H1 (cell line): ENCODE data around the gene C1orf185. TPM values are rescaled to one million over a fixed set of nuclear protein-coding genes. Genes with fewer than 3 reads are reported as not detected.

Experiments used
- CTCF ChIA-PET: fragments of 300-600 bp; sonication (Branson Sonifier 250); formaldehyde crosslinking; loops from one replicate; lab custom pipeline; 2021; ENCODE audit not compliant: partially characterized antibody; lab: Charles Lee
- POLR2A ChIA-PET: fragments of 300-600 bp; sonication (Branson Sonifier 250); formaldehyde crosslinking; loops from one replicate; lab custom pipeline; 2021; ENCODE audit warnings: inconsistent platforms; ENCODE audit not compliant: partially characterized antibody; lab: Charles Lee
- DNase-seq, 2 experiments: peaks; one replicate each; pipeline versions ENCODE4 v3.0.0 to v3.0.0-alpha.2; 2010 to 2022; ENCODE audit warnings: low spot score in 2 of 2, low read depth in 1 of 2, mixed read lengths in 1 of 2
- FAIRE-seq: peaks from 2 replicates; lab custom pipeline; 2011; peaks lifted over from hg19 to GRCh38; lab: Jason Lieb, UNC
- H2AFZ ChIP-seq: 2 replicates; pipeline ENCODE4 v1.8.1; 2012; ENCODE audit warnings: low read length, inconsistent platforms
- H2AK5ac ChIP-seq: 2 replicates; pipeline ENCODE4 v1.6.1; 2013; ENCODE audit warnings: low read depth, low read length
- H2BK120ac ChIP-seq: replicated peaks from 2 replicates; pipeline ENCODE3; 2013; ENCODE audit warnings: low read depth, low read length, inconsistent platforms
- H2BK12ac ChIP-seq: 2 replicates; pipeline ENCODE4 v1.6.1; 2013; ENCODE audit warnings: low read depth, low read length
- H2BK15ac ChIP-seq: 2 replicates; pipeline ENCODE4 v1.6.1; 2013; ENCODE audit warnings: low read length
- H2BK20ac ChIP-seq: 2 replicates; pipeline ENCODE4 v1.6.1; 2013; ENCODE audit warnings: low read length
- H2BK5ac ChIP-seq: 2 replicates; pipeline ENCODE4 v1.6.1; 2013; ENCODE audit warnings: low read depth, low read length
- H3K14ac ChIP-seq: 2 replicates; pipeline ENCODE4 v1.6.1; 2013; ENCODE audit warnings: inconsistent platforms; ENCODE audit not compliant: insufficient read length
- H3K18ac ChIP-seq: 2 replicates; pipeline ENCODE4 v1.6.1; 2013; ENCODE audit warnings: low read length; ENCODE audit errors: extremely low read depth
- H3K23ac ChIP-seq: 2 replicates; pipeline ENCODE4 v1.6.1; 2013; ENCODE audit warnings: inconsistent platforms; ENCODE audit not compliant: insufficient read length
- H3K23me2 ChIP-seq: 2 replicates; pipeline ENCODE4 v1.6.1; 2013; ENCODE audit warnings: low read depth, low read length
- H3K27ac ChIP-seq: 2 replicates; pipeline ENCODE4 v1.6.1; 2011; ENCODE audit warnings: low read depth, low read length, inconsistent platforms
- H3K27me3 ChIP-seq, 4 experiments: replicated peaks in 1 of 4; 1 replicate in 1 of 4; 2 replicates in 3 of 4; pipeline versions ENCODE4 v1.6.1 to v1.8.1; 2011 to 2013; ENCODE audit warnings: low read length in 3 of 4, mild to moderate bottlenecking in 3 of 4, inconsistent platforms in 2 of 4, mixed read lengths in 2 of 4, moderate library complexity in 1 of 4; ENCODE audit not compliant: control insufficient read depth in 3 of 4, insufficient read depth in 3 of 4; ENCODE audit errors: extremely low read depth in 1 of 4
- H3K36me3 ChIP-seq, 4 experiments: 2 replicates each; pipeline versions ENCODE4 v1.6.1 to v1.8.1; 2011 to 2013; ENCODE audit warnings: mild to moderate bottlenecking in 4 of 4, low read length in 3 of 4, moderate library complexity in 2 of 4, control low read depth in 1 of 4, inconsistent platforms in 1 of 4; ENCODE audit not compliant: insufficient read depth in 4 of 4, control insufficient read depth in 2 of 4
- H3K4ac ChIP-seq: replicated peaks from 2 replicates; pipeline ENCODE3; 2013; ENCODE audit warnings: low read length, low read depth, mixed read lengths, inconsistent platforms; ENCODE audit not compliant: insufficient read length
- H3K4me1 ChIP-seq, 4 experiments: replicated peaks in 1 of 4; 1 replicate in 1 of 4; 2 replicates in 3 of 4; pipeline versions ENCODE4 v1.6.1 to v1.8.1; 2011 to 2013; ENCODE audit warnings: low read length in 3 of 4, inconsistent platforms in 2 of 4, mixed read lengths in 1 of 4; ENCODE audit not compliant: insufficient read depth in 4 of 4, control insufficient read depth in 3 of 4
- H3K4me2 ChIP-seq, 2 experiments: 2 replicates each; pipeline versions ENCODE4 v1.6.1 to v1.8.1; 2011 to 2013; ENCODE audit warnings: low read depth in 2 of 2, low read length in 2 of 2, control low read depth in 1 of 2, inconsistent platforms in 1 of 2, mild to moderate bottlenecking in 1 of 2; ENCODE audit not compliant: insufficient read depth in 1 of 2
- H3K4me3 ChIP-seq, 4 experiments: fragments of 200-600, 300-600 bp in 1 of 4; sonication (generic), shearing (Covaris generic), sonication (Bioruptor Twin) in 1 of 4; 2 replicates each; pipeline versions ENCODE4 v1.5.1 to v1.8.1; 2011 to 2016; ENCODE audit warnings: low read length in 4 of 4, low read depth in 3 of 4, control low read depth in 2 of 4, inconsistent platforms in 2 of 4, mild to moderate bottlenecking in 2 of 4, mixed read lengths in 1 of 4, moderate library complexity in 1 of 4; ENCODE audit not compliant: insufficient read depth in 2 of 4; ENCODE audit errors: extremely low read depth in 1 of 4
- H3K56ac ChIP-seq: replicated peaks from 2 replicates; pipeline ENCODE3; 2013; ENCODE audit warnings: low read depth, mild to moderate bottlenecking, mixed read lengths, low read length, inconsistent platforms; ENCODE audit not compliant: insufficient read length
- H3K79me1 ChIP-seq: 2 replicates; pipeline ENCODE4 v1.6.1; 2013; ENCODE audit warnings: low read depth, low read length, control low read depth
- H3K79me2 ChIP-seq, 2 experiments: 2 replicates each; pipeline versions ENCODE4 v1.6.1 to v1.8.1; 2012 to 2013; ENCODE audit warnings: low read length in 2 of 2, mild to moderate bottlenecking in 2 of 2, inconsistent platforms in 1 of 2; ENCODE audit not compliant: insufficient read depth in 2 of 2, control insufficient read depth in 1 of 2
- H3K9ac ChIP-seq, 4 experiments: replicated peaks in 1 of 4; 1 replicate in 1 of 4; 2 replicates in 3 of 4; pipeline versions ENCODE4 v1.6.1 to v1.8.1; 2011 to 2013; ENCODE audit warnings: low read depth in 3 of 4, low read length in 3 of 4, control low read depth in 2 of 4, mild to moderate bottlenecking in 2 of 4, moderate library complexity in 2 of 4, inconsistent platforms in 1 of 4; ENCODE audit errors: extremely low read depth in 1 of 4
- H3K9me3 ChIP-seq, 2 experiments: 2 replicates each; pipeline versions ENCODE4 v1.6.1 to v1.8.1; 2012 to 2013; ENCODE audit warnings: mild to moderate bottlenecking in 2 of 2, moderate library complexity in 2 of 2, control low read depth in 1 of 2, inconsistent platforms in 1 of 2, low read depth in 1 of 2, low read length in 1 of 2, mixed read lengths in 1 of 2; ENCODE audit not compliant: insufficient read depth in 2 of 2
- H4K20me1 ChIP-seq, 2 experiments: replicated peaks in 1 of 2; 2 replicates each; pipeline versions ENCODE3 to v1.8.1; 2011 to 2013; ENCODE audit warnings: inconsistent platforms in 2 of 2, low read length in 2 of 2, mild to moderate bottlenecking in 1 of 2; ENCODE audit not compliant: insufficient read depth in 2 of 2, control insufficient read depth in 1 of 2
- H4K5ac ChIP-seq: 2 replicates; pipeline ENCODE4 v1.6.1; 2013; ENCODE audit warnings: low read length, low read depth, mixed read lengths, inconsistent platforms; ENCODE audit not compliant: insufficient read length
- H4K8ac ChIP-seq: 2 replicates; pipeline ENCODE4 v1.8.0; 2013; ENCODE audit warnings: mild to moderate bottlenecking, moderate library complexity, low read length, inconsistent platforms; ENCODE audit not compliant: insufficient read depth; ENCODE audit errors: extremely low read depth
- H4K91ac ChIP-seq: replicated peaks from 2 replicates; pipeline ENCODE3; 2013; ENCODE audit warnings: low read length, mixed read lengths, inconsistent platforms; ENCODE audit not compliant: insufficient read length
- CEBPB ChIP-seq: IDR thresholded peaks from 2 replicates; pipeline ENCODE4 v1.6.1; 2012; ENCODE audit warnings: low read depth, low read length
- FOSL1 ChIP-seq: IDR thresholded peaks from 2 replicates; pipeline ENCODE4 v1.6.1; 2011; ENCODE audit warnings: mild to moderate bottlenecking, low read depth, low read length, moderate library complexity; ENCODE audit not compliant: insufficient read depth
- KDM4A ChIP-seq: IDR thresholded peaks from one replicate; pipeline ENCODE4 v1.7.1; 2012; ENCODE audit warnings: low read depth, mild to moderate bottlenecking, moderate library complexity, low read length, inconsistent platforms; ENCODE audit not compliant: severe bottlenecking
- POLR2AphosphoS5 ChIP-seq: IDR thresholded peaks from 2 replicates; pipeline ENCODE4 v1.6.1; 2011; ENCODE audit warnings: low read depth, low read length
- RFX5 ChIP-seq: IDR thresholded peaks from 2 replicates; pipeline ENCODE4 v1.6.1; 2011; ENCODE audit warnings: low read depth, low read length, improper control_type of control experiment, borderline replicate concordance
- SAP30 ChIP-seq: fragments of 300-600 bp; sonication (generic); IDR thresholded peaks from 2 replicates; pipeline ENCODE4 v1.7.1; 2012; ENCODE audit warnings: low read length, moderate library complexity, mild to moderate bottlenecking, inconsistent platforms; ENCODE audit not compliant: insufficient read depth, insufficient replicate concordance
- SRF ChIP-seq: IDR thresholded peaks from 2 replicates; pipeline ENCODE4 v1.6.1; 2011; ENCODE audit warnings: mild to moderate bottlenecking, low read depth, low read length, moderate library complexity
- ZNF274 ChIP-seq: IDR thresholded peaks from 2 replicates; pipeline ENCODE4 v1.7.0; 2012; ENCODE audit warnings: low read length, borderline replicate concordance; ENCODE audit errors: extremely low read depth
- WGBS, 2 experiments: shearing (Covaris generic) in 1 of 2; methylation state at CpG; one replicate each; pipeline versions ENCODE4 v1.1.6 to v1.1.7; 2013 to 2015; ENCODE audit warnings: low lambda C conversion rate in 2 of 2, mixed read lengths in 2 of 2, inconsistent platforms in 1 of 2, low coverage in 1 of 2, missing lambda C conversion rate in 1 of 2; ENCODE audit not compliant: insufficient replicate concordance in 2 of 2, insufficient coverage in 1 of 2, insufficient read length in 1 of 2; ENCODE audit errors: extremely low coverage in 1 of 2, missing lambda C conversion rate in 1 of 2; 5-methylcytosine and 5-hydroxymethylcytosine counted together
- polyA plus RNA-seq, 7 experiments: library from polyadenylated mRNA; depleted of rRNA in 3 of 7; stranded (reverse) in 5 of 7; unstranded in 2 of 7; fragments of >200 nt in 5 of 7; fragments of 200-250 nt in 2 of 7; gene quantifications; 1 replicate in 5 of 7; 2 replicates in 1 of 7; 4 replicates in 1 of 7; pipeline versions ENCODE4 v1.2.1 to v1.2.3, GENCODE V29; 2011 to 2013; ENCODE audit warnings: missing spikeins in 2 of 7, mixed read lengths in 2 of 7
- total RNA-seq: library from RNA; stranded (reverse); fragmentation: NEBNext Ultra II Directional; extraction: Animal tissue kit (Norgen Biotek cat#: 25700); gene quantifications from 2 replicates; pipeline ENCODE4 v1.2.1, GENCODE V29; 2021
- TF ChIP-seq, protein P1 (sequence below): IDR thresholded peaks from 2 replicates; pipeline ENCODE4 v1.6.1; 2011; ENCODE audit warnings: low read length, improper control_type of control experiment
- TF ChIP-seq, protein P2 (sequence below): IDR thresholded peaks from 2 replicates; pipeline ENCODE4 v1.6.1; 2012; ENCODE audit warnings: low read length, inconsistent platforms
- TF ChIP-seq, protein P3 (sequence below): IDR thresholded peaks from 2 replicates; pipeline ENCODE4 v1.6.1; 2011; ENCODE audit warnings: low read depth, mild to moderate bottlenecking, low read length; ENCODE audit not compliant: insufficient read depth

C1orf185 gene
- total and polyA plus RNA-seq, 2 of the 8 experiments (the other 6 are each of a cell fraction or from before 2014, with no cell fraction given) = not detected

DNA sequence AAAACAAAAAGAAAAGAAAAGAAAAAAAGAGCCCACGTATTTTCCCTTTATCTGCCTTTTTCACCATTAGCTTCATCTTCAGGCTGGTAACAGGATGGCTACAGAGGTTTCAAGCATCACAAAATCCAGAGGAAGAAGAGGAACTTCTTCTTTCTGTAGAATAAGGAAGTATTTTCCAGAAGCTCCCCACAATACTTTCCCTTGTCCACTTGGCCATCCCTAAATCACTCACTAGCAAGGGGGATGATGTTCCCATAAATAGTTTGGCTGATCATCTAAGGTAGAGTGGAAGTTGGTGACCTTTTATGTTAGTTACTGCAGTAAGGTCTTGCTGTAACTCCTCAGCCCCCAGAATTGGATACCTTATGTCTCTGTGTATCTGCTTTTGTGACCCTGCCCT is 88.9 kb downstream of the C1orf185 start:
- H3K14ac ChIP-seq = no peak overlapping the region
- H3K79me1 ChIP-seq = no peaks in the 10 kb centered on the region
- FAIRE-seq (no peak), DNase-seq (no peak)
- no peaks in the 10 kb centered on the region for H3K36me3 ChIP-seq
- H3K4me2 ChIP-seq = no peak overlapping the region
- H4K8ac ChIP-seq = no peak overlapping the region
- no peak overlapping the region for H2BK5ac ChIP-seq
- H2BK12ac ChIP-seq = no peak overlapping the region
- H2AFZ ChIP-seq = no peak overlapping the region
- no peaks in the 10 kb centered on the region for H3K79me2 ChIP-seq
- no peak overlapping the region for H3K27ac ChIP-seq
- H3K4ac ChIP-seq = no peak overlapping the region
- WGBS, 2 experiments = 60% methylated on average over 1 of the region's 1 CpG; no CpG with 5 or more reads in 1 of the 2 experiments
- H2BK15ac ChIP-seq = no peak overlapping the region
- H2AK5ac ChIP-seq = no peak overlapping the region
- H3K23me2 ChIP-seq = no peaks in the 10 kb centered on the region; the same call in 1 of the 2 replicates
- no peaks in the 10 kb centered on the region for H3K4me1 ChIP-seq
- no peak overlapping the region for H3K9ac ChIP-seq
- ChIA-PET CTCF (interaction anchor here (0.6 to 7.5 kb wide), 28 partner anchors 10 to 822 kb away, joined by 3 to 83 read pairs (median 6); no protein-coding TSS in a partner anchor), POLR2A (no interaction called here)
- H4K5ac ChIP-seq = no peak overlapping the region
- no peak overlapping the region for H2BK20ac ChIP-seq
- no peak overlapping the region for H3K23ac ChIP-seq
- H4K91ac ChIP-seq = no peak overlapping the region
- H3K18ac ChIP-seq = no peak overlapping the region
- no peaks in the 10 kb centered on the region for H3K27me3 ChIP-seq
- H3K9me3 ChIP-seq = no peaks in the 10 kb centered on the region
- H2BK120ac ChIP-seq = no peak overlapping the region
- no peak overlapping the region for H3K4me3 ChIP-seq
- H4K20me1 ChIP-seq = no peaks in the 10 kb centered on the region
- H3K56ac ChIP-seq = no peak overlapping the region
- TF ChIP-seq CEBPB (no peak), RFX5 (no peak), SRF (no peak), SAP30 (no peak), FOSL1 (no peak), POLR2AphosphoS5 (no peak), ZNF274 (no peak), KDM4A (no peak)
- TF ChIP-seq, protein P1, sequence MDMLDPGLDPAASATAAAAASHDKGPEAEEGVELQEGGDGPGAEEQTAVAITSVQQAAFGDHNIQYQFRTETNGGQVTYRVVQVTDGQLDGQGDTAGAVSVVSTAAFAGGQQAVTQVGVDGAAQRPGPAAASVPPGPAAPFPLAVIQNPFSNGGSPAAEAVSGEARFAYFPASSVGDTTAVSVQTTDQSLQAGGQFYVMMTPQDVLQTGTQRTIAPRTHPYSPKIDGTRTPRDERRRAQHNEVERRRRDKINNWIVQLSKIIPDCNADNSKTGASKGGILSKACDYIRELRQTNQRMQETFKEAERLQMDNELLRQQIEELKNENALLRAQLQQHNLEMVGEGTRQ = no peak
- TF ChIP-seq, protein P2, sequence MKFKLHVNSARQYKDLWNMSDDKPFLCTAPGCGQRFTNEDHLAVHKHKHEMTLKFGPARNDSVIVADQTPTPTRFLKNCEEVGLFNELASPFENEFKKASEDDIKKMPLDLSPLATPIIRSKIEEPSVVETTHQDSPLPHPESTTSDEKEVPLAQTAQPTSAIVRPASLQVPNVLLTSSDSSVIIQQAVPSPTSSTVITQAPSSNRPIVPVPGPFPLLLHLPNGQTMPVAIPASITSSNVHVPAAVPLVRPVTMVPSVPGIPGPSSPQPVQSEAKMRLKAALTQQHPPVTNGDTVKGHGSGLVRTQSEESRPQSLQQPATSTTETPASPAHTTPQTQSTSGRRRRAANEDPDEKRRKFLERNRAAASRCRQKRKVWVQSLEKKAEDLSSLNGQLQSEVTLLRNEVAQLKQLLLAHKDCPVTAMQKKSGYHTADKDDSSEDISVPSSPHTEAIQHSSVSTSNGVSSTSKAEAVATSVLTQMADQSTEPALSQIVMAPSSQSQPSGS = no peak
- TF ChIP-seq, protein P3, sequence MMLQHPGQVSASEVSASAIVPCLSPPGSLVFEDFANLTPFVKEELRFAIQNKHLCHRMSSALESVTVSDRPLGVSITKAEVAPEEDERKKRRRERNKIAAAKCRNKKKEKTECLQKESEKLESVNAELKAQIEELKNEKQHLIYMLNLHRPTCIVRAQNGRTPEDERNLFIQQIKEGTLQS = no peak
